Activated T-helper 17 cell treated with anti-CD3 and anti-CD28 coated beads, Interleukin-2, amount 50 U/mL, for 72 hours (primary cell): ENCODE measurements around the gene LCK. TPM values are rescaled to one million over a fixed set of nuclear protein-coding genes. Genes with fewer than 3 reads are reported as not detected.

ENCODE experiments used
- ATAC-seq: fragments of 150-1000 bp; cut with Tn5 transposase; replicated peaks from 2 replicates; pipeline ENCODE4 v1.10.0; 2021; ENCODE audit warnings: mild to moderate bottlenecking, moderate library complexity
- H3K27ac Mint-ChIP-seq: one replicate; pipeline ENCODE4 v1.8.0; 2022; ENCODE audit warnings: mixed read lengths
- H3K27me3 Mint-ChIP-seq: one replicate; pipeline ENCODE4 v1.8.0; 2022; ENCODE audit warnings: mixed read lengths
- H3K36me3 Mint-ChIP-seq: one replicate; pipeline ENCODE4 v1.8.0; 2022; ENCODE audit warnings: low read depth, mild to moderate bottlenecking, mixed read lengths
- H3K4me1 Mint-ChIP-seq: one replicate; pipeline ENCODE4 v1.8.0; 2022; ENCODE audit warnings: mixed read lengths
- H3K4me3 Mint-ChIP-seq: one replicate; pipeline ENCODE4 v1.8.0; 2022; ENCODE audit warnings: mild to moderate bottlenecking, mixed read lengths
- H3K9me3 Mint-ChIP-seq: one replicate; pipeline ENCODE4 v1.8.0; 2022; ENCODE audit warnings: mixed read lengths
- total RNA-seq, 2 donors: library from RNA; stranded (reverse); gene quantifications; one replicate each; pipeline ENCODE4 v1.2.3, GENCODE V29; 2022

The LCK gene
- total RNA-seq, 2 donors from 2014 or later, result 228 to 323 TPM

DNA sequence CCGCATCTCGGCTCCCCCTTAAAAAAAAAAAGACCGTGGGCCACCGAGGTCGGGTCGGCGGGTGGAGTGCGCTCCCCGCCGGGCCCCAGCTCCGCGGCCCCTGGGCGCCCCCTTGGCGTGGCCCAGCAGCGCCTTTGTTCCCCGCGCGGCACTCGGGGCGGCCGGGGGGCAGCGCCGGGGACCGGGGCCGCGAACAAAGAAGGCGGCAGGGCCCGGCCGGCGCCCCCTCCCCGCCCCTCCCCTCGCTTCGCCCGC is 84.4 kb downstream of the LCK start:
- H3K27ac Mint-ChIP-seq, result no peak overlapping the region
- H3K4me3 Mint-ChIP-seq, result peak overlapping the region; percentile 74
- ATAC-seq, result peak; percentile 10
- no peaks in the 10 kb centered on the region for H3K27me3 Mint-ChIP-seq
- H3K36me3 Mint-ChIP-seq, result peaks cover 32% of the 10 kb centered on the region
- H3K4me1 Mint-ChIP-seq, result peaks cover 31% of the 10 kb centered on the region
- H3K9me3 Mint-ChIP-seq, result no peaks in the 10 kb centered on the region

Other genes starting within 250 kb of the LCK start
- 100 to 1,000 TPM; 140 to 177 TPM for gene KHDRBS1, start 237.4 kb upstream of the LCK start, total RNA-seq
- 10 to 100 TPM; 26.2 to 34.4 TPM for gene TMEM39B, start 178.3 kb upstream of the LCK start, total RNA-seq
- gene KPNA6, start 143.2 kb upstream of the LCK start, total RNA-seq, result 10 to 100 TPM; 61.8 to 77.1 TPM
- gene TXLNA, start 71.6 kb upstream of the LCK start, total RNA-seq, result 100 to 1,000 TPM in 1 of 2 donors, 10 to 100 TPM in 1; 68.4 to 102 TPM
- 10 to 100 TPM in 1 of 2 donors, 1 to 10 TPM in 1; 7.0 to 14.3 TPM for gene CCDC28B, start 50.7 kb upstream of the LCK start, total RNA-seq
- 1 to 10 TPM; 3.4 to 5.5 TPM for gene IQCC, start 45.6 kb upstream of the LCK start, total RNA-seq
- under 1 TPM; 0.28 to 0.37 TPM for gene DCDC2B, start 42.2 kb upstream of the LCK start, total RNA-seq
- gene TMEM234, start 28.9 kb upstream of the LCK start, total RNA-seq, result 10 to 100 TPM; 11.4 to 12.9 TPM
- 100 to 1,000 TPM; 203 to 303 TPM for gene EIF3I, start 28.9 kb upstream of the LCK start, total RNA-seq
- 1 to 10 TPM in 1 of 2 donors, under 1 TPM in 1; 0.99 to 1.1 TPM for gene FAM167B, start 4.0 kb upstream of the LCK start, total RNA-seq
- gene HDAC1, start 40.8 kb downstream of the LCK start, total RNA-seq, result 100 to 1,000 TPM; 171 to 199 TPM
- 10 to 100 TPM in 1 of 2 donors, 1 to 10 TPM in 1; 7.2 to 15.9 TPM for gene MARCKSL1, start 85.0 kb downstream of the LCK start, total RNA-seq
- 10 to 100 TPM in 1 of 2 donors, 1 to 10 TPM in 1; 7.7 to 21.6 TPM for gene FAM229A, start 111.2 kb downstream of the LCK start, total RNA-seq
- 1 to 10 TPM in 1 of 2 donors, under 1 TPM in 1; 0.61 to 1.7 TPM for gene TSSK3, start 111.3 kb downstream of the LCK start, total RNA-seq
- gene BSDC1, start 143.2 kb downstream of the LCK start, total RNA-seq, result 10 to 100 TPM; 46.1 to 71.6 TPM
- gene ZBTB8B, start 213.8 kb downstream of the LCK start, total RNA-seq, result not detected